Left ventricle myocardium superior (tissue), 1 donor: ENCODE results near the gene ARMC3. TPM values are rescaled to one million over a fixed set of nuclear protein-coding genes. Genes with fewer than 3 reads are reported as not detected.
A peak's percentile ranks its signal among the peaks of the same experiment; 100 is the strongest.
"Not testable (repeated sequence)": the region's sequence is repeated elsewhere in the genome, so short reads cannot be mapped to it uniquely, and the experiment has no call there.

Experiments
- ATAC-seq: fragments of 200-7000 bp; cut with Tn5 transposase; one replicate; pipeline ENCODE4 v1.9.1; 2020; ENCODE audit warnings: mild to moderate bottlenecking, moderate library complexity
- DNase-seq: peaks from one replicate; pipeline ENCODE4 v3.0.0-alpha.2; 2020
- intact Hi-C: fragments of 100-400 bp; cut with micrococcal nuclease; formaldehyde crosslinking; loops from one replicate; pipeline ENCODE4 v1.11.0; 2022
- long read RNA-seq: library from polyadenylated mRNA; unstranded; transcript quantifications from one replicate; pipeline ENCODE4 v2.0.0, GENCODE V29; 2021
- total RNA-seq: library from RNA; stranded (reverse); fragmentation: NEBNext Ultra II Directional; extraction: Animal tissue kit (Norgen Biotek cat#: 25700); gene quantifications from one replicate; pipeline ENCODE4 v1.2.1, GENCODE V29; 2021
- donor health status: DM: no; HTN: yes; CAD: no; lungs with severe emphysema.

The ARMC3 gene
- not detected for total RNA-seq
- long read RNA-seq, result 0 reads

GRCh38 chr10:22927661-22928403 lies at the start of gene ARMC3:
Gene ARMC3 (plus strand): TSS chr10:22928053. CDS start chr10:22931997, 3,944 bp downstream.
- intact Hi-C loops, result no loop called here
- ATAC-seq (peak; percentile 96), DNase-seq (peak; percentile 81)

- no peak for DNase-seq
- intact Hi-C loops, result no loop called here
- ATAC-seq, result no peak
These were observed 36.1 kb upstream of the ARMC3 start for GRCh38 chr10:22891797-22892196.

GRCh38 chr10:22893781-22894180 lies 34.1 kb upstream of the ARMC3 start:
- no peak for ATAC-seq
- intact Hi-C loops, result no loop called here

GRCh38 chr10:22894714-22895113 lies 33.1 kb upstream of the ARMC3 start:
- intact Hi-C loops, result no loop called here
- ATAC-seq (peak; percentile 27), DNase-seq (no peak)

More at GRCh38 chr10:22893781-22894180, 34.1 kb upstream of the ARMC3 start:
- no peak for DNase-seq

- no peak for DNase-seq
- ATAC-seq, result no peak
- intact Hi-C loops, result no loop called here
These were observed 32.6 kb upstream of the ARMC3 start for GRCh38 chr10:22895252-22895651.

GRCh38 chr10:22897371-22897770 lies 30.5 kb upstream of the ARMC3 start:
- no peak for DNase-seq
- ATAC-seq, result no peak
- intact Hi-C loops, result no loop called here

- no peak for ATAC-seq
- DNase-seq, result no peak
- intact Hi-C loops, result no loop called here
These were observed 28.5 kb upstream of the ARMC3 start for GRCh38 chr10:22899307-22899706.

- ATAC-seq (no peak), DNase-seq (no peak)
- intact Hi-C loops, result no loop called here
These were observed 28.1 kb upstream of the ARMC3 start for GRCh38 chr10:22899775-22900174.

GRCh38 chr10:22900841-22901601 lies 26.8 kb upstream of the ARMC3 start:
- intact Hi-C loops, result no loop called here
- ATAC-seq (peak; percentile 96), DNase-seq (peak; percentile 32)

GRCh38 chr10:22902147-22902546 lies 25.7 kb upstream of the ARMC3 start:
- ATAC-seq, intact Hi-C loops, DNase-seq: not testable (repeated sequence)

GRCh38 chr10:22903694-22904093 lies 24.2 kb upstream of the ARMC3 start:
- intact Hi-C loops, result no loop called here
- DNase-seq (no peak), ATAC-seq (no peak)

- intact Hi-C loops, result no loop called here
- DNase-seq (no peak), ATAC-seq (no peak)
These were observed 21.1 kb upstream of the ARMC3 start for GRCh38 chr10:22906767-22907166.

GRCh38 chr10:22908837-22909236 lies 19.0 kb upstream of the ARMC3 start:
- ATAC-seq, result no peak
- DNase-seq, result no peak
- intact Hi-C loops, result no loop called here

GRCh38 chr10:22909673-22910072 lies 18.2 kb upstream of the ARMC3 start:
- DNase-seq, ATAC-seq, intact Hi-C loops: not testable (repeated sequence)

GRCh38 chr10:22911067-22911466 lies 16.8 kb upstream of the ARMC3 start:
- ATAC-seq, result no peak
- intact Hi-C loops, result no loop called here
- DNase-seq, result no peak

- no peak for DNase-seq
- peak; percentile 61 for ATAC-seq
- intact Hi-C loops, result no loop called here
These were observed 15.7 kb upstream of the ARMC3 start for GRCh38 chr10:22911889-22912762.

GRCh38 chr10:22912763-22913384 lies 15.0 kb upstream of the ARMC3 start:
- intact Hi-C loops, result no loop called here
- DNase-seq (no peak), ATAC-seq (no peak)

GRCh38 chr10:22913474-22914092 lies 14.3 kb upstream of the ARMC3 start:
- no peak for ATAC-seq
- intact Hi-C loops, result no loop called here
- no peak for DNase-seq

GRCh38 chr10:22915314-22915713 lies 12.5 kb upstream of the ARMC3 start:
- ATAC-seq (no peak), DNase-seq (no peak)
- intact Hi-C loops, result no loop called here
